ENCODE data around the gene CCL24.
"Not testable (repeated sequence)": the region's sequence is repeated elsewhere in the genome, so short reads cannot be mapped to it uniquely, and the experiment has no call there.

DNA sequence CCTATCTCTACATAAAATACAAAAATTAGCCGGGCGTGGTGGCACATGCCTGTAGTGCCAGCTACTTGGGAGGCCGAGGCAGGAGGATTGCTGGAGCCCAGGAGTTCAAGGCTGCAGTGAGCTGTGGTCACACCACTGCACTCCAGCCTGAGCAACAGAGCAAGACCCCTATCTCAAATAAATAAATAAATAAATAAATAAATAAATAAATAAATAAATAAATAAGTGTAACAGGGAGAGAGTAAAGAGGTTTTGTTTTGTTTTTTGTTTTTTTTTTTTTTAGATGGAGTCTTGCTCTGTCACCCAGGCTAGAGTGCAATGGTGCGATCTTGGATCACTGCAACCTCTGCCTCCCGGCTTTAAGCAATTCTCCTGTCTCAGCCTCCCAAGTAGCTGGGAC lies 21.0 kb downstream of the CCL24 start:
- not testable (repeated sequence) for TF ChIP-seq CTCF, POLR2A (IDR thresholded peaks at IDR 0.05)

All from body of pancreas (tissue), 4 donors.